HTR-8/SVneo (cell line): ENCODE measurements around the gene BUD13.
"Not testable (repeated sequence)": the region's sequence is repeated elsewhere in the genome, so short reads cannot be mapped to it uniquely, and the experiment has no call there.

Experiments used
- DNase-seq: peaks from one replicate; pipeline ENCODE4 v3.0.0; 2011; ENCODE audit warnings: low spot score, mixed read lengths; ENCODE audit not compliant: insufficient read length
- FAIRE-seq: peaks from 2 replicates; lab custom pipeline; 2011; peaks lifted over from hg19 to GRCh38; lab: Jason Lieb, UNC

The BUD13 gene

GRCh38 chr11:116771935-116772334 is 852 bp downstream of the BUD13 start:
- DNase-seq (no peak), FAIRE-seq (no peak)

- DNase-seq, result no peak
- FAIRE-seq, result no peak
Observed at GRCh38 chr11:116762132-116762531, 10.7 kb downstream of the BUD13 start.

GRCh38 chr11:116756044-116756443 is 16.7 kb downstream of the BUD13 start:
- FAIRE-seq, DNase-seq: not testable (repeated sequence)

- no peak for DNase-seq
- peak; percentile 42 for FAIRE-seq
Observed at GRCh38 chr11:116750070-116750718, 22.6 kb downstream of the BUD13 start.

- DNase-seq (no peak), FAIRE-seq (no peak)
Observed at GRCh38 chr11:116742104-116742503, 30.7 kb downstream of the BUD13 start.

GRCh38 chr11:116740741-116741140 is 32.0 kb downstream of the BUD13 start:
- DNase-seq, result no peak
- FAIRE-seq, result no peak

- DNase-seq (no peak), FAIRE-seq (no peak)
Observed at GRCh38 chr11:116738975-116739374, 33.8 kb downstream of the BUD13 start.

GRCh38 chr11:116736763-116737162 is 36.0 kb downstream of the BUD13 start:
- no peak for DNase-seq
- no peak for FAIRE-seq

GRCh38 chr11:116733969-116734508 is 38.7 kb downstream of the BUD13 start:
- FAIRE-seq (no peak), DNase-seq (no peak)

GRCh38 chr11:116733043-116733755 is 39.6 kb downstream of the BUD13 start:
- FAIRE-seq, result peak; percentile 13
- no peak for DNase-seq

GRCh38 chr11:116732271-116733042 is 40.3 kb downstream of the BUD13 start:
- DNase-seq (peak; percentile 80), FAIRE-seq (peak; percentile 96)

GRCh38 chr11:116731821-116732220 is 41.0 kb downstream of the BUD13 start:
- DNase-seq (no peak), FAIRE-seq (no peak)

GRCh38 chr11:116731097-116731761 is 41.6 kb downstream of the BUD13 start:
- peak; percentile 44 for DNase-seq
- FAIRE-seq, result no peak

- DNase-seq, result no peak
- no peak for FAIRE-seq
Observed at GRCh38 chr11:116730601-116731000, 42.2 kb downstream of the BUD13 start.

- FAIRE-seq (no peak), DNase-seq (no peak)
Observed at GRCh38 chr11:116730241-116730561, 42.6 kb downstream of the BUD13 start.

GRCh38 chr11:116729501-116730240 is 43.1 kb downstream of the BUD13 start:
- no peak for FAIRE-seq
- no peak for DNase-seq

- no peak for DNase-seq
- no peak for FAIRE-seq
Observed at GRCh38 chr11:116727990-116728389, 44.8 kb downstream of the BUD13 start.

- DNase-seq (peak; percentile 19), FAIRE-seq (no peak)
Observed at GRCh38 chr11:116725434-116726221, 47.2 kb downstream of the BUD13 start.

- no peak for FAIRE-seq
- no peak for DNase-seq
Observed at GRCh38 chr11:116724813-116725212, 48.0 kb downstream of the BUD13 start.
